Spleen (tissue), 11 donors: Measurements from ENCODE around the gene PALD1. TPM values are rescaled to one million over a fixed set of nuclear protein-coding genes. Genes with fewer than 3 reads are reported as not detected.

ENCODE experiments used
- DNase-seq: peaks from one replicate; pipeline ENCODE4 v3.0.0-alpha.2; 2020
- H3K27ac ChIP-seq, 8 donors: fragments of 200-600 bp; sonication (generic) in 7 of 8; 1 replicate in 4 of 8; 2 replicates in 4 of 8; pipeline versions ENCODE4 v1.5.0 to v1.8.0; 2016 to 2021; ENCODE audit warnings: inconsistent platforms in 4 of 8, mild to moderate bottlenecking in 4 of 8, moderate library complexity in 1 of 8
- H3K27me3 ChIP-seq, 7 donors: fragments of 200-600 bp; sonication (generic) in 6 of 7; replicated peaks in 1 of 7; 1 replicate in 4 of 7; 2 replicates in 3 of 7; pipeline versions ENCODE4 v1.5.0 to v1.8.0; 2016 to 2021; ENCODE audit warnings: inconsistent platforms in 3 of 7, mild to moderate bottlenecking in 1 of 7
- H3K36me3 ChIP-seq, 6 donors: fragments of 200-600 bp; sonication (generic) in 5 of 6; 1 replicate in 4 of 6; 2 replicates in 2 of 6; pipeline versions ENCODE4 v1.5.0 to v1.8.0; 2016 to 2021; ENCODE audit warnings: inconsistent platforms in 2 of 6
- H3K4me1 ChIP-seq, 6 donors: fragments of 200-600 bp; sonication (generic) in 5 of 6; 1 replicate in 3 of 6; 2 replicates in 3 of 6; pipeline versions ENCODE4 v1.5.0 to v1.8.0; 2016 to 2021; ENCODE audit warnings: inconsistent platforms in 3 of 6
- H3K4me3 ChIP-seq, 8 donors: fragments of 200-600 bp; sonication (generic) in 7 of 8; 1 replicate in 4 of 8; 2 replicates in 4 of 8; pipeline versions ENCODE4 v1.5.0 to v1.8.0; 2016 to 2021; ENCODE audit warnings: inconsistent platforms in 4 of 8, mild to moderate bottlenecking in 4 of 8, moderate library complexity in 2 of 8
- H3K9me3 ChIP-seq, 8 donors: fragments of 200-600 bp; sonication (generic) in 7 of 8; 1 replicate in 4 of 8; 2 replicates in 4 of 8; pipeline versions ENCODE4 v1.5.0 to v1.8.0; 2016 to 2021; ENCODE audit warnings: inconsistent platforms in 4 of 8
- CTCF ChIP-seq, 11 experiments: fragments of 200-600 bp in 7 of 11; fragments of 450-650 bp in 4 of 11; sonication (generic) in 4 of 11; IDR thresholded peaks in 8 of 11; conservative IDR thresholded peaks in 3 of 11; 1 replicate in 7 of 11; 2 replicates in 4 of 11; pipeline versions ENCODE4 v1.4.0 to v1.8.0; 2016 to 2021; ENCODE audit warnings: antibody characterized with exemption in 11 of 11, inconsistent platforms in 4 of 11, mild to moderate bottlenecking in 1 of 11
- POLR2A ChIP-seq, 3 donors: fragments of 450-650 bp; IDR thresholded peaks; one replicate each; pipeline ENCODE4 v1.5.1; 2017; ENCODE audit warnings: antibody characterized with exemption in 3 of 3, mild to moderate bottlenecking in 1 of 3
- POLR2AphosphoS5 ChIP-seq, 3 donors: sonication (generic); formaldehyde crosslinking; IDR thresholded peaks; one replicate each; pipeline ENCODE4 v1.5.1; 2017; ENCODE audit warnings: antibody characterized with exemption in 3 of 3
- WGBS, 5 donors: extraction: QIAGEN DNeasy Blood & Tissue Kit in 3 of 5; methylation state at CpG; one replicate each; pipeline versions ENCODE4 v1.1.5 to v1.1.7; 2013 to 2018; 5-methylcytosine and 5-hydroxymethylcytosine counted together
- intact Hi-C: fragments of 100-400 bp; cut with DNase I; formaldehyde crosslinking; loops from one replicate; pipeline ENCODE4 v1.15.0; 2023; ENCODE audit warnings: low total_unique reads
- polyA plus RNA-seq, 3 donors: library from polyadenylated mRNA; stranded (reverse); fragments of 200-250 nt; gene quantifications; one replicate each; pipeline ENCODE4 v1.2.1, GENCODE V29; 2013
- total RNA-seq, 7 donors: library from RNA; depleted of rRNA in 3 of 7; stranded (reverse); fragments of >200 nt in 3 of 7; fragmentation: NEBNext Ultra II Directional in 4 of 7; extraction: Animal tissue kit (Norgen Biotek cat#: 25700) in 4 of 7; gene quantifications; one replicate each; pipeline versions ENCODE4 v1.1.0 to v1.2.1, GENCODE V29; 2016 to 2021
- donor health status: healthy with polysubstance abuse.
- donor health status: DM: no; HTN: no; CAD: no; lungs with moderate emphysema.
- donor health status: DM: no; HTN: no; CAD: no.
- donor health status: Bipolar disorder and iron deficiency.
- donor health status: healthy.
- donor health status: DM: no; HTN: no; CAD: no.
- donor health status: DM: yes; HTN: yes; CAD: no.

Gene PALD1
- total and polyA plus RNA-seq, 10 donors: 7.7 to 27.8 (median 19.5) TPM

GRCh38 chr10:70455213-70455630 lies 23.3 kb upstream of the PALD1 start:
- intact Hi-C loops: no loop called here
- TF ChIP-seq CTCF (IDR thresholded peaks at IDR 0.05 in 8 of 11, conservative IDR thresholded peaks at IDR 0.05 in 3 of 11) (no peak), POLR2AphosphoS5 (IDR thresholded peaks at IDR 0.05) (no peak), POLR2A (IDR thresholded peaks at IDR 0.05) (no peak)
- Histone ChIP-seq H3K4me3 (no peak overlapping the region), H3K27me3 (peaks cover 0 to 59% (median 19%) of the 10 kb centered on the region in 7 donors), H3K36me3 (no peaks in the 10 kb centered on the region), H3K27ac (no peak overlapping the region), H3K4me1 (peaks cover 8 to 28% (median 15%) of the 10 kb centered on the region in 6 donors), H3K9me3 (no peaks in the 10 kb centered on the region)
- DNase-seq: no peak
- WGBS, 5 donors: 68 to 91% (median 79%) methylated on average over 6 of the region's 6 CpGs

GRCh38 chr10:70456164-70456563 lies 22.4 kb upstream of the PALD1 start:
- no peak overlapping the region for H3K27ac ChIP-seq
- DNase-seq: no peak
- intact Hi-C loops: no loop called here
- 63 to 72% (median 70%) methylated on average over 8 of the region's 8 CpGs for WGBS, 5 donors
- H3K4me3 ChIP-seq: no peak overlapping the region
- H3K27me3 ChIP-seq: peaks cover 0 to 60% (median 19%) of the 10 kb centered on the region in 7 donors
- peaks cover 8 to 31% (median 15%) of the 10 kb centered on the region in 6 donors for H3K4me1 ChIP-seq
- TF ChIP-seq POLR2AphosphoS5 (IDR thresholded peaks at IDR 0.05) (no peak), POLR2A (IDR thresholded peaks at IDR 0.05) (no peak), CTCF (IDR thresholded peaks at IDR 0.05 in 8 of 11, conservative IDR thresholded peaks at IDR 0.05 in 3 of 11) (no peak)
- no peaks in the 10 kb centered on the region for H3K9me3 ChIP-seq
- no peaks in the 10 kb centered on the region for H3K36me3 ChIP-seq

GRCh38 chr10:70457759-70458305 lies 20.7 kb upstream of the PALD1 start:
- Histone ChIP-seq H3K4me3 (peak overlapping the region in 6 of 8 donors; percentile 14 to 50 (median 20)), H3K9me3 (no peaks in the 10 kb centered on the region), H3K4me1 (peaks cover 8 to 46% (median 30%) of the 10 kb centered on the region in 6 donors), H3K27ac (peak overlapping the region in 1 of 8 donors; percentile 34), H3K27me3 (peaks cover 0 to 61% (median 19%) of the 10 kb centered on the region in 7 donors), H3K36me3 (no peaks in the 10 kb centered on the region)
- no peak for DNase-seq
- WGBS, 5 donors: 41 to 57% (median 55%) methylated on average over 17 of the region's 17 CpGs
- intact Hi-C loops: no loop called here
- TF ChIP-seq POLR2AphosphoS5 (IDR thresholded peaks at IDR 0.05) (no peak), POLR2A (IDR thresholded peaks at IDR 0.05) (no peak), CTCF (IDR thresholded peaks at IDR 0.05 in 8 of 11, conservative IDR thresholded peaks at IDR 0.05 in 3 of 11) (peak in 1 of 11 experiments; percentile 0)

- 5 to 17% (median 9%) methylated on average over 15 to 62 of the region's 62 CpGs for WGBS, 5 donors
- Histone ChIP-seq H3K9me3 (no peaks in the 10 kb centered on the region), H3K27ac (peak overlapping the region in 1 of 8 donors; percentile 34), H3K27me3 (peaks cover 0 to 61% (median 19%) of the 10 kb centered on the region in 7 donors), H3K4me1 (peaks cover 8 to 51% (median 33%) of the 10 kb centered on the region in 6 donors), H3K36me3 (no peaks in the 10 kb centered on the region), H3K4me3 (peak overlapping the region in 7 of 8 donors; percentile 14 to 50 (median 19))
- DNase-seq: peak; percentile 83
- intact Hi-C loops: no loop called here
- TF ChIP-seq CTCF (IDR thresholded peaks at IDR 0.05 in 8 of 11, conservative IDR thresholded peaks at IDR 0.05 in 3 of 11) (peak in 2 of 11 experiments; percentile 5 to 10), POLR2A (IDR thresholded peaks at IDR 0.05) (no peak), POLR2AphosphoS5 (IDR thresholded peaks at IDR 0.05) (peak; percentile 9 to 59 (median 42))
Observed at GRCh38 chr10:70458329-70459060, 20.1 kb upstream of the PALD1 start.
